ENCODE measurements around the gene NOP9.

Gene NOP9

DNA sequence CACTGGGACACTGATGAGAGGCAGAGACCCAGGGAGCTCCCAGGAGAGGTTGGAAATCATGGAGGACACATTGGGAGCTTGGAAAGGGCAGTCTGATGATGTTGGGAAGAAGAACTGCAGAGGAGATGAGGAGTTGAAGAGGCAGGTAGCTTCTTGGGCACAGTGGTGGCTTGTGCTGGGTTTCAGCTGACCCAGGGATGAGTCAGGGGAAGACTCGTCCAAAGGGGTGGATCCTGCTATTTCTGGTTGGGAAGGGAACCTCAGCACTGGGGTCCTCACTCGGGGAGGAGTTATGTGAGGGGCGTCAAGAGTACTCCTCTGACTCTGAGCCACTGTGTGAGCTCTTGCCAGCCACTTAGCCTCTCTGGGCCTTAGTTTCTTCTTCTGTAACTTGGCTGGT is 23.7 kb downstream of the NOP9 start:
- TF ChIP-seq CSDC2 (CRISPR knock-in tag; IDR thresholded peaks at IDR 0.05), result no peak
- ATAC-seq, result no peak

DNA sequence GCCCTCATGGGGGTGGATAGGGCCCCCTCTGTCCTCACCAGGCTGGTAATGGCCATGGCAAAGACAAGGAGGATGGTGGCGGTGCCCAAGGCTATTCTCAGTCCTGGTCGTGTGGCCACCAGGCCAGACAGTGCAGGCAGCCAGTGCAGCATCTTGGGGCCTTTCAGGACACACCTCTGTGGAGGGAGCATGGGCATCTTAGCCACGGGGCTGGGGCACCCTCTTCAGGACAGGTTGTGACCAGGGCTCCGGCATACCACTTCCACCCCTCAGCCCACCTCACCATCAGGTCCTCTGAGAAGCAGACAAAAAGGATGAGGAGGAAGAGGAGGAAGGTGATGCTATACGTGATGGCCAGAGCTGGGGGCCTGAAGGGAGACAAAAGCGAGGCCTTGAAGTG is 24.4 kb downstream of the NOP9 start:
- no peak for TF ChIP-seq ARNTL (CRISPR knock-in tag; IDR thresholded peaks at IDR 0.05; ENCODE audit: borderline replicate concordance, low read depth)
- TF ChIP-seq, protein P1, sequence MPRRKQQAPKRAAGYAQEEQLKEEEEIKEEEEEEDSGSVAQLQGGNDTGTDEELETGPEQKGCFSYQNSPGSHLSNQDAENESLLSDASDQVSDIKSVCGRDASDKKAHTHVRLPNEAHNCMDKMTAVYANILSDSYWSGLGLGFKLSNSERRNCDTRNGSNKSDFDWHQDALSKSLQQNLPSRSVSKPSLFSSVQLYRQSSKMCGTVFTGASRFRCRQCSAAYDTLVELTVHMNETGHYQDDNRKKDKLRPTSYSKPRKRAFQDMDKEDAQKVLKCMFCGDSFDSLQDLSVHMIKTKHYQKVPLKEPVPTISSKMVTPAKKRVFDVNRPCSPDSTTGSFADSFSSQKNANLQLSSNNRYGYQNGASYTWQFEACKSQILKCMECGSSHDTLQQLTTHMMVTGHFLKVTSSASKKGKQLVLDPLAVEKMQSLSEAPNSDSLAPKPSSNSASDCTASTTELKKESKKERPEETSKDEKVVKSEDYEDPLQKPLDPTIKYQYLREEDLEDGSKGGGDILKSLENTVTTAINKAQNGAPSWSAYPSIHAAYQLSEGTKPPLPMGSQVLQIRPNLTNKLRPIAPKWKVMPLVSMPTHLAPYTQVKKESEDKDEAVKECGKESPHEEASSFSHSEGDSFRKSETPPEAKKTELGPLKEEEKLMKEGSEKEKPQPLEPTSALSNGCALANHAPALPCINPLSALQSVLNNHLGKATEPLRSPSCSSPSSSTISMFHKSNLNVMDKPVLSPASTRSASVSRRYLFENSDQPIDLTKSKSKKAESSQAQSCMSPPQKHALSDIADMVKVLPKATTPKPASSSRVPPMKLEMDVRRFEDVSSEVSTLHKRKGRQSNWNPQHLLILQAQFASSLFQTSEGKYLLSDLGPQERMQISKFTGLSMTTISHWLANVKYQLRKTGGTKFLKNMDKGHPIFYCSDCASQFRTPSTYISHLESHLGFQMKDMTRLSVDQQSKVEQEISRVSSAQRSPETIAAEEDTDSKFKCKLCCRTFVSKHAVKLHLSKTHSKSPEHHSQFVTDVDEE (CRISPR knock-in tag; IDR thresholded peaks at IDR 0.05), result no peak
- TF ChIP-seq ZNF565 (CRISPR knock-in tag; conservative IDR thresholded peaks at IDR 0.05; ENCODE audit: low read depth), result no peak
- TF ChIP-seq CSDC2 (CRISPR knock-in tag; IDR thresholded peaks at IDR 0.05), result no peak
- TF ChIP-seq BACH2 (CRISPR knock-in tag; IDR thresholded peaks at IDR 0.05; ENCODE audit: borderline replicate concordance), result no peak
- TF ChIP-seq, protein P2, sequence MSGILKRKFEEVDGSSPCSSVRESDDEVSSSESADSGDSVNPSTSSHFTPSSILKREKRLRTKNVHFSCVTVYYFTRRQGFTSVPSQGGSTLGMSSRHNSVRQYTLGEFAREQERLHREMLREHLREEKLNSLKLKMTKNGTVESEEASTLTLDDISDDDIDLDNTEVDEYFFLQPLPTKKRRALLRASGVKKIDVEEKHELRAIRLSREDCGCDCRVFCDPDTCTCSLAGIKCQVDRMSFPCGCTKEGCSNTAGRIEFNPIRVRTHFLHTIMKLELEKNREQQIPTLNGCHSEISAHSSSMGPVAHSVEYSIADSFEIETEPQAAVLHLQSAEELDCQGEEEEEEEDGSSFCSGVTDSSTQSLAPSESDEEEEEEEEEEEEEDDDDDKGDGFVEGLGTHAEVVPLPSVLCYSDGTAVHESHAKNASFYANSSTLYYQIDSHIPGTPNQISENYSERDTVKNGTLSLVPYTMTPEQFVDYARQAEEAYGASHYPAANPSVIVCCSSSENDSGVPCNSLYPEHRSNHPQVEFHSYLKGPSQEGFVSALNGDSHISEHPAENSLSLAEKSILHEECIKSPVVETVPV (CRISPR knock-in tag; IDR thresholded peaks at IDR 0.05), result no peak
- TF ChIP-seq GLIS3 (CRISPR knock-in tag; IDR thresholded peaks at IDR 0.05), result no peak
- TF ChIP-seq SNAI2 (CRISPR knock-in tag; IDR thresholded peaks at IDR 0.05), result no peak
- no peak for ATAC-seq

DNA sequence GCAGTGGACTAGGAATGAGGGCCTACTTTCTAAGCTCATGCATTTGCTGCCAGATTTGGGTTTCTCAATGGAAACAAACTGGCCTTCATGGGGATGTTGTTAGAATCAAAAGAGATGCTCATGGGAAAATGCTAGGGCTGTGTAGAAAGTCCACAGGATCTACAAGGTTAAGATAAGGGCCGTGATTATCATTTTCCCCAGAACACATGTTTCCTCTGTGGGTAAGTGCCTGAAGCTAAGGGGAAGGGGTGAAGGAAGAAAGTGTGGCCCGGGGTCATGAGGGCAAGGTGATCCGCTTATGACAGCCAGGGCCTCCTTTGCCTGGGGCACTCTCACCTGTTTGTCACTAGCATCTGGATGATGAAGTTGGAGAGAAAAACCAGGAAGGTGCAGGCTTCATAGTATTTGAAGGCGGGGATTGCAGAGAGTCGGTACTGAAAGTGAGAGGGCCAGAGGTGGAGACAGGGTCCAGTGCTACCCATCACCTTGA is 25.4 kb downstream of the NOP9 start:
- TF ChIP-seq CSDC2 (CRISPR knock-in tag; IDR thresholded peaks at IDR 0.05), result no peak
- no peak for TF ChIP-seq SNAI2 (CRISPR knock-in tag; IDR thresholded peaks at IDR 0.05)
- no peak for TF ChIP-seq ZC3H10 (CRISPR knock-in tag; IDR thresholded peaks at IDR 0.05)
- TF ChIP-seq, protein P3, sequence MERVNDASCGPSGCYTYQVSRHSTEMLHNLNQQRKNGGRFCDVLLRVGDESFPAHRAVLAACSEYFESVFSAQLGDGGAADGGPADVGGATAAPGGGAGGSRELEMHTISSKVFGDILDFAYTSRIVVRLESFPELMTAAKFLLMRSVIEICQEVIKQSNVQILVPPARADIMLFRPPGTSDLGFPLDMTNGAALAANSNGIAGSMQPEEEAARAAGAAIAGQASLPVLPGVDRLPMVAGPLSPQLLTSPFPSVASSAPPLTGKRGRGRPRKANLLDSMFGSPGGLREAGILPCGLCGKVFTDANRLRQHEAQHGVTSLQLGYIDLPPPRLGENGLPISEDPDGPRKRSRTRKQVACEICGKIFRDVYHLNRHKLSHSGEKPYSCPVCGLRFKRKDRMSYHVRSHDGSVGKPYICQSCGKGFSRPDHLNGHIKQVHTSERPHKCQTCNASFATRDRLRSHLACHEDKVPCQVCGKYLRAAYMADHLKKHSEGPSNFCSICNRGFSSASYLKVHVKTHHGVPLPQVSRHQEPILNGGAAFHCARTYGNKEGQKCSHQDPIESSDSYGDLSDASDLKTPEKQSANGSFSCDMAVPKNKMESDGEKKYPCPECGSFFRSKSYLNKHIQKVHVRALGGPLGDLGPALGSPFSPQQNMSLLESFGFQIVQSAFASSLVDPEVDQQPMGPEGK (CRISPR knock-in tag; IDR thresholded peaks at IDR 0.05; ENCODE audit: borderline replicate concordance), result no peak
- no peak for TF ChIP-seq RARB (CRISPR knock-in tag; IDR thresholded peaks at IDR 0.05)
- TF ChIP-seq TCF4 (CRISPR knock-in tag; IDR thresholded peaks at IDR 0.05; ENCODE audit: borderline replicate concordance), result no peak
- TF ChIP-seq TOX (CRISPR knock-in tag; IDR thresholded peaks at IDR 0.05; ENCODE audit: borderline replicate concordance), result no peak
- TF ChIP-seq, protein P1 (CRISPR knock-in tag; IDR thresholded peaks at IDR 0.05), result no peak
- TF ChIP-seq, protein P2 (CRISPR knock-in tag; IDR thresholded peaks at IDR 0.05), result no peak
- no peak for TF ChIP-seq ZFP30 (CRISPR knock-in tag; IDR thresholded peaks at IDR 0.05)
- TF ChIP-seq, protein P4, sequence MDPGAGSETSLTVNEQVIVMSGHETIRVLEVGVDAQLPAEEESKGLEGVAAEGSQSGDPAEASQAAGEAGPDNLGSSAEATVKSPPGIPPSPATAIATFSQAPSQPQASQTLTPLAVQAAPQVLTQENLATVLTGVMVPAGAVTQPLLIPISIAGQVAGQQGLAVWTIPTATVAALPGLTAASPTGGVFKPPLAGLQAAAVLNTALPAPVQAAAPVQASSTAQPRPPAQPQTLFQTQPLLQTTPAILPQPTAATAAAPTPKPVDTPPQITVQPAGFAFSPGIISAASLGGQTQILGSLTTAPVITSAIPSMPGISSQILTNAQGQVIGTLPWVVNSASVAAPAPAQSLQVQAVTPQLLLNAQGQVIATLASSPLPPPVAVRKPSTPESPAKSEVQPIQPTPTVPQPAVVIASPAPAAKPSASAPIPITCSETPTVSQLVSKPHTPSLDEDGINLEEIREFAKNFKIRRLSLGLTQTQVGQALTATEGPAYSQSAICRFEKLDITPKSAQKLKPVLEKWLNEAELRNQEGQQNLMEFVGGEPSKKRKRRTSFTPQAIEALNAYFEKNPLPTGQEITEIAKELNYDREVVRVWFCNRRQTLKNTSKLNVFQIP (CRISPR knock-in tag; IDR thresholded peaks at IDR 0.05; ENCODE audit: borderline replicate concordance, low read depth), result no peak
- TF ChIP-seq, protein P5, sequence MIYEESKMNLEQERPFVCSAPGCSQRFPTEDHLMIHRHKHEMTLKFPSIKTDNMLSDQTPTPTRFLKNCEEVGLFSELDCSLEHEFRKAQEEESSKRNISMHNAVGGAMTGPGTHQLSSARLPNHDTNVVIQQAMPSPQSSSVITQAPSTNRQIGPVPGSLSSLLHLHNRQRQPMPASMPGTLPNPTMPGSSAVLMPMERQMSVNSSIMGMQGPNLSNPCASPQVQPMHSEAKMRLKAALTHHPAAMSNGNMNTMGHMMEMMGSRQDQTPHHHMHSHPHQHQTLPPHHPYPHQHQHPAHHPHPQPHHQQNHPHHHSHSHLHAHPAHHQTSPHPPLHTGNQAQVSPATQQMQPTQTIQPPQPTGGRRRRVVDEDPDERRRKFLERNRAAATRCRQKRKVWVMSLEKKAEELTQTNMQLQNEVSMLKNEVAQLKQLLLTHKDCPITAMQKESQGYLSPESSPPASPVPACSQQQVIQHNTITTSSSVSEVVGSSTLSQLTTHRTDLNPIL (CRISPR knock-in tag; IDR thresholded peaks at IDR 0.05; ENCODE audit: low read depth), result no peak
- no peak for TF ChIP-seq ZNF565 (CRISPR knock-in tag; conservative IDR thresholded peaks at IDR 0.05; ENCODE audit: low read depth)
- no peak for TF ChIP-seq ISL1 (CRISPR knock-in tag; IDR thresholded peaks at IDR 0.05)
- no peak for TF ChIP-seq ZFP3 (CRISPR knock-in tag; IDR thresholded peaks at IDR 0.05)
- no peak for ATAC-seq

All from SK-N-SH treated with all-trans-retinoic acid at 6 μM for 48 hours (cell line).